Measurements from ENCODE around the gene URB1.
"Not testable (repeated sequence)": the region's sequence is repeated elsewhere in the genome, so short reads cannot be mapped to it uniquely, and the experiment has no call there.

Gene URB1

GRCh38 chr21:32392299-32392879 lies 423 bp downstream of the URB1 start:
- peak; percentile 32 for DNase-seq (ENCODE audit: low read depth)
- TF ChIP-seq, protein P1, sequence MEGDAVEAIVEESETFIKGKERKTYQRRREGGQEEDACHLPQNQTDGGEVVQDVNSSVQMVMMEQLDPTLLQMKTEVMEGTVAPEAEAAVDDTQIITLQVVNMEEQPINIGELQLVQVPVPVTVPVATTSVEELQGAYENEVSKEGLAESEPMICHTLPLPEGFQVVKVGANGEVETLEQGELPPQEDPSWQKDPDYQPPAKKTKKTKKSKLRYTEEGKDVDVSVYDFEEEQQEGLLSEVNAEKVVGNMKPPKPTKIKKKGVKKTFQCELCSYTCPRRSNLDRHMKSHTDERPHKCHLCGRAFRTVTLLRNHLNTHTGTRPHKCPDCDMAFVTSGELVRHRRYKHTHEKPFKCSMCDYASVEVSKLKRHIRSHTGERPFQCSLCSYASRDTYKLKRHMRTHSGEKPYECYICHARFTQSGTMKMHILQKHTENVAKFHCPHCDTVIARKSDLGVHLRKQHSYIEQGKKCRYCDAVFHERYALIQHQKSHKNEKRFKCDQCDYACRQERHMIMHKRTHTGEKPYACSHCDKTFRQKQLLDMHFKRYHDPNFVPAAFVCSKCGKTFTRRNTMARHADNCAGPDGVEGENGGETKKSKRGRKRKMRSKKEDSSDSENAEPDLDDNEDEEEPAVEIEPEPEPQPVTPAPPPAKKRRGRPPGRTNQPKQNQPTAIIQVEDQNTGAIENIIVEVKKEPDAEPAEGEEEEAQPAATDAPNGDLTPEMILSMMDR (IDR thresholded peaks at IDR 0.05; ENCODE audit: insufficient read depth, low read depth, low read length, missing control alignments): no peak
- H3K4me3 ChIP-seq (ENCODE audit: low read depth, low read length): peak overlapping the region; percentile 88

GRCh38 chr21:32391755-32392154 lies 1.1 kb downstream of the URB1 start:
- TF ChIP-seq, protein P1 (IDR thresholded peaks at IDR 0.05; ENCODE audit: insufficient read depth, low read depth, low read length, missing control alignments): no peak
- DNase-seq (ENCODE audit: low read depth): no peak
- H3K4me3 ChIP-seq (ENCODE audit: low read depth, low read length): peak overlapping the region; percentile 88

GRCh38 chr21:32390537-32391224 lies 2.1 kb downstream of the URB1 start:
- not testable (repeated sequence) for DNase-seq (ENCODE audit: low read depth); H3K4me3 ChIP-seq (ENCODE audit: low read depth, low read length)

GRCh38 chr21:32389337-32390015 lies 3.3 kb downstream of the URB1 start:
- no peak overlapping the region for H3K4me3 ChIP-seq (ENCODE audit: low read depth, low read length)
- TF ChIP-seq, protein P1 (IDR thresholded peaks at IDR 0.05; ENCODE audit: insufficient read depth, low read depth, low read length, missing control alignments): no peak
- no peak for DNase-seq (ENCODE audit: low read depth)

- TF ChIP-seq, protein P1 (IDR thresholded peaks at IDR 0.05; ENCODE audit: insufficient read depth, low read depth, low read length, missing control alignments): no peak
- DNase-seq (ENCODE audit: low read depth): no peak
- no peak overlapping the region for H3K4me3 ChIP-seq (ENCODE audit: low read depth, low read length)
Observed at GRCh38 chr21:32388306-32388705, 4.5 kb downstream of the URB1 start.

DNA sequence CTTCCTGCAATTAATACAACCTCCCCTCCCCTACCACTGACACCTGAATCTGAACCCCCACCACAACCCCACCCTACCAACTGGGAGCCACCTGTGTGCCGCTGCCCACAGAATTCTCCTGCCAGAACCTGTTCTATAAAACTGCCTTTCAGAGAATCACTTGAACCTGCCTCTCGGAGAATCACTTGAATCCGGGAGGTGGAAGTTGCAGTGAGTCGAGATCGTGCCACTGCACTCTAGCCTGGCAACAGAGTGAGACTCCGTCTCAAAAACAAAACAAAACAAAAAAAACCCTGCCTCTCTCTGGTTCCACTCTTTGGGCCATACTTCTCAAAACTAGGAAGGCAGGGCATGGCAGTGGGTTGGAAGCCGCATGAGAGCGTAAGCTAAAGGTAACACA lies 5.7 kb downstream of the URB1 start:
- TF ChIP-seq, protein P1 (IDR thresholded peaks at IDR 0.05; ENCODE audit: insufficient read depth, low read depth, low read length, missing control alignments): no peak
- DNase-seq (ENCODE audit: low read depth): no peak
- H3K4me3 ChIP-seq (ENCODE audit: low read depth, low read length): no peak overlapping the region

GRCh38 chr21:32386195-32386870 lies 6.5 kb downstream of the URB1 start:
- no peak overlapping the region for H3K4me3 ChIP-seq (ENCODE audit: low read depth, low read length)
- no peak for DNase-seq (ENCODE audit: low read depth)
- TF ChIP-seq, protein P1 (IDR thresholded peaks at IDR 0.05; ENCODE audit: insufficient read depth, low read depth, low read length, missing control alignments): no peak
